ENCODE measurements around the gene RIBC2.

Gene RIBC2

DNA sequence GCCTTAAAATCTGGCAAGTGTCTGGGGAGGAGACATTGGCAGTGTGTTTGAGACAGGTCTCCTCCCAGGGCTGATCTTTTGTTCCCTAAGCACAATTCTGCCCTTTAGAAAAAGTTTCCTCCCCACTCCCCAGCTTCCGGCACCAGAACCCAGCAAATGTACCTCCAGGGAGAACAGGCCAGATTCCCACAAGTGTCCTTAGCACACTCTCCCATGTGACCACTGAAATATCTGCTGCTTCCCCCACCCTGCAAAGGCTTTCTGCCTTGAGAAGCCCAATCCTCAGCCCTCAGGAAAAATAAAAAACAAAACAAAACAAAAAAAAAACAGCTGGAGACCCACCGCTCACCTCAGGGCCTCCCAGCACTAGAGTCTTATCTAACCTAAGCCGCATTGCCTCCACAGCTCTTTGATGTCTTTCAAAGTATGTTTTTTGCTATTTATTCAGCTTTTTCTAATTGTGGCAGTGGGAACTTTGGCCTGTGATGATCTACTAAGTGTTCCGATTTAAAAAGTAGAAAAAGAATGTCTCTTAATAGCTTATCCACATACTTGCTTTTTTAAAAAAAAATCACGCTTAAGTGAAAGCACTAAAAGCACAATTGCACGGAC lies 60.2 kb downstream of the RIBC2 start:
- Histone ChIP-seq H3K27ac (ENCODE audit: low read length) (no peak overlapping the region), H3K27me3 (ENCODE audit: control insufficient read depth in 1 of 2, insufficient read depth in 2 of 2, low read length in 2 of 2) (peaks cover 0 to 3% of the 10 kb centered on the region in 2 donors), H3K36me3 (ENCODE audit: control insufficient read depth in 2 of 2, insufficient read depth in 2 of 2, low read length in 2 of 2) (no peaks in the 10 kb centered on the region), H3K4me1 (ENCODE audit: control insufficient read depth, insufficient read depth, low read length) (peaks cover 7% of the 10 kb centered on the region), H3K4me3 (ENCODE audit: low read length in 2 of 2) (no peak overlapping the region), H3K9ac (ENCODE audit: low read length in 2 of 2) (no peak overlapping the region), H3K9me3 (ENCODE audit: control insufficient read depth in 2 of 2, low read length in 2 of 2) (no peaks in the 10 kb centered on the region)

DNA sequence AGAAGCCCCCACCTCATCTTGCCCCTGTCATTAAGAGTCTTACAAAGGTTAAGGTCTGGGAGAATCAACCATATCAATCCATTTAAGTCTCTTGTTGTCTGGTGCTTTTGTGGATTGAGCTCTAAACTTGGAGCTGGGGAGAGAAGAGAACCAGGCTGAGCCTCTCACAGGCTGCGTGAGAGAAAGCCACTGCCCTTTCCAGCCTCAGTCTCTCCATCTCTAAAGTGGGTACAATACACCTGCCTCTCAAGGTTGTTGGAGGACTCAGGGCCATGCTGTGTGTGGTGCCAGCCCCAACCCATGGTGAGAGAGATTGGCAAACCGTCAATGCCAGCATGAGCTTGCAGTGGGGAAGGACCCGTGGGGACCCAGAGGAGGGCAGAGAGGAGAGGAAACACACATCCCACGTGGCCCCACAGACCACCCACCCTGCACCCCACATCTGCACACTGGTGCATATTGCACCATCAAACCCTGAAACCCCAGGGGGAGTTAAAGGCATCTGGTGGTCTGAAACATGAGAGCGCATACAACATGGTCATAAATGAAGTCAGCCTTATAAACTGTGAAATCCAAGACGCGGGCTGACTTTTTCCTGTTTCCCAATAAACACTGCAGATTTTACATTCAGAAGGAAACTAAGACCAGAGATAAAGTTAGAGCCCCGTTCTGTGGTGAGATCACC lies 61.7 kb downstream of the RIBC2 start:
- peaks cover 3% of the 10 kb centered on the region for H3K4me1 ChIP-seq (ENCODE audit: control insufficient read depth, insufficient read depth, low read length)
- H3K27ac ChIP-seq (ENCODE audit: low read length), result no peak overlapping the region
- H3K27me3 ChIP-seq (ENCODE audit: control insufficient read depth in 1 of 2, insufficient read depth in 2 of 2, low read length in 2 of 2), result peaks cover 0 to 3% of the 10 kb centered on the region in 2 donors
- H3K4me3 ChIP-seq (ENCODE audit: low read length in 2 of 2), result no peak overlapping the region
- H3K9ac ChIP-seq (ENCODE audit: low read length in 2 of 2), result no peak overlapping the region
- no peaks in the 10 kb centered on the region for H3K9me3 ChIP-seq (ENCODE audit: control insufficient read depth in 2 of 2, low read length in 2 of 2)
- H3K36me3 ChIP-seq (ENCODE audit: control insufficient read depth in 2 of 2, insufficient read depth in 2 of 2, low read length in 2 of 2), result no peaks in the 10 kb centered on the region

DNA sequence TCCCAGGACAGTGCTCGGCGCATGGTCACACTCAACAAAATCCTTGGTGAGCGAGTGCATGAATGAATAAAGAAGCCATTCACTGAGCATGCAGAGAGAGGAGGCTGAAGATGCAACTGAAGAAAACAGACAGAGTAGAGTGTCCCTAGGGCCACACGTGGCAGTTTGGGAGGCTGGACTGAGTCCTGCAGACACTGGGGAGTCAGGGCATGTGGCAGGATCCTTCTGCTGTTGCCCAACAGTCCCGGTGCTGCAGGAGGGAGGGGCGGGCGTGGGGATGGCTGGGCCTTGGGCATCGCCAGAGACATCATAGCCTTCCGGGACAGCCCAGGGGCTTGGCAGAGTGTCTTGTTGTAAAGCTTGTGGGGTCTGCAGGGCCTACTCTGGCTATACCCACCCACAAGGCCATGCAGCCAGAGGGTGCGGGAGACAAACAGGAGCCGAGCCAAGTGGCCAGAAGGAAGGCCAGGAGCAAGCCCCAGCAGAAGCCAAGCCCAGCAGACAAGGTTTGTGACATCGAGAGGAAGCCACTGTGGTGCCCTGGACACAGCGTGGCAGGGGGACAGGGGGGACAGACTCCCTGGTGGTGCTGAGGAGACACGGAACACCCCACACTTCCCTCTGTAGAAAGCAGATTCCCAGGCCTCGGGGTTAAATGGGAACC lies 62.5 kb downstream of the RIBC2 start:
- no peak overlapping the region for H3K4me3 ChIP-seq (ENCODE audit: low read length in 2 of 2)
- no peaks in the 10 kb centered on the region for H3K9me3 ChIP-seq (ENCODE audit: control insufficient read depth in 2 of 2, low read length in 2 of 2)
- no peak overlapping the region for H3K9ac ChIP-seq (ENCODE audit: low read length in 2 of 2)
- no peak overlapping the region for H3K27ac ChIP-seq (ENCODE audit: low read length)
- H3K27me3 ChIP-seq (ENCODE audit: control insufficient read depth in 1 of 2, insufficient read depth in 2 of 2, low read length in 2 of 2), result peaks cover 0 to 3% of the 10 kb centered on the region in 2 donors
- H3K4me1 ChIP-seq (ENCODE audit: control insufficient read depth, insufficient read depth, low read length), result peaks cover 3% of the 10 kb centered on the region
- H3K36me3 ChIP-seq (ENCODE audit: control insufficient read depth in 2 of 2, insufficient read depth in 2 of 2, low read length in 2 of 2), result no peaks in the 10 kb centered on the region

- H3K9ac ChIP-seq (ENCODE audit: low read length in 2 of 2), result no peak overlapping the region
- H3K4me1 ChIP-seq (ENCODE audit: control insufficient read depth, insufficient read depth, low read length), result peaks cover 3% of the 10 kb centered on the region
- H3K36me3 ChIP-seq (ENCODE audit: control insufficient read depth in 2 of 2, insufficient read depth in 2 of 2, low read length in 2 of 2), result no peaks in the 10 kb centered on the region
- H3K4me3 ChIP-seq (ENCODE audit: low read length in 2 of 2), result no peak overlapping the region
- H3K27me3 ChIP-seq (ENCODE audit: control insufficient read depth in 1 of 2, insufficient read depth in 2 of 2, low read length in 2 of 2), result peaks cover 0 to 3% of the 10 kb centered on the region in 2 donors
- H3K9me3 ChIP-seq (ENCODE audit: control insufficient read depth in 2 of 2, low read length in 2 of 2), result no peaks in the 10 kb centered on the region
- H3K27ac ChIP-seq (ENCODE audit: low read length), result no peak overlapping the region
These were observed 63.3 kb downstream of the RIBC2 start for GRCh38 chr22:45476814-45477213.

GRCh38 chr22:45477366-45478107 lies 64.0 kb downstream of the RIBC2 start:
- H3K27ac ChIP-seq (ENCODE audit: low read length), result no peak overlapping the region
- no peaks in the 10 kb centered on the region for H3K36me3 ChIP-seq (ENCODE audit: control insufficient read depth in 2 of 2, insufficient read depth in 2 of 2, low read length in 2 of 2)
- H3K27me3 ChIP-seq (ENCODE audit: control insufficient read depth in 1 of 2, insufficient read depth in 2 of 2, low read length in 2 of 2), result peaks cover 0 to 3% of the 10 kb centered on the region in 2 donors
- no peak overlapping the region for H3K9ac ChIP-seq (ENCODE audit: low read length in 2 of 2)
- no peak overlapping the region for H3K4me3 ChIP-seq (ENCODE audit: low read length in 2 of 2)
- H3K9me3 ChIP-seq (ENCODE audit: control insufficient read depth in 2 of 2, low read length in 2 of 2), result no peaks in the 10 kb centered on the region
- peaks cover 3% of the 10 kb centered on the region for H3K4me1 ChIP-seq (ENCODE audit: control insufficient read depth, insufficient read depth, low read length)

- no peaks in the 10 kb centered on the region for H3K9me3 ChIP-seq (ENCODE audit: control insufficient read depth in 2 of 2, low read length in 2 of 2)
- H3K4me1 ChIP-seq (ENCODE audit: control insufficient read depth, insufficient read depth, low read length), result peaks cover 3% of the 10 kb centered on the region
- no peak overlapping the region for H3K27ac ChIP-seq (ENCODE audit: low read length)
- H3K4me3 ChIP-seq (ENCODE audit: low read length in 2 of 2), result no peak overlapping the region
- H3K27me3 ChIP-seq (ENCODE audit: control insufficient read depth in 1 of 2, insufficient read depth in 2 of 2, low read length in 2 of 2), result peaks cover 0 to 3% of the 10 kb centered on the region in 2 donors
- no peaks in the 10 kb centered on the region for H3K36me3 ChIP-seq (ENCODE audit: control insufficient read depth in 2 of 2, insufficient read depth in 2 of 2, low read length in 2 of 2)
- H3K9ac ChIP-seq (ENCODE audit: low read length in 2 of 2), result no peak overlapping the region
These were observed 64.7 kb downstream of the RIBC2 start for GRCh38 chr22:45478108-45478771.

GRCh38 chr22:45480717-45481116 lies 67.2 kb downstream of the RIBC2 start:
- no peak overlapping the region for H3K9ac ChIP-seq (ENCODE audit: low read length in 2 of 2)
- peaks cover 2% of the 10 kb centered on the region for H3K4me1 ChIP-seq (ENCODE audit: control insufficient read depth, insufficient read depth, low read length)
- H3K4me3 ChIP-seq (ENCODE audit: low read length in 2 of 2), result no peak overlapping the region
- peaks cover 0 to 3% of the 10 kb centered on the region in 2 donors for H3K27me3 ChIP-seq (ENCODE audit: control insufficient read depth in 1 of 2, insufficient read depth in 2 of 2, low read length in 2 of 2)
- no peak overlapping the region for H3K27ac ChIP-seq (ENCODE audit: low read length)
- H3K9me3 ChIP-seq (ENCODE audit: control insufficient read depth in 2 of 2, low read length in 2 of 2), result no peaks in the 10 kb centered on the region
- no peaks in the 10 kb centered on the region for H3K36me3 ChIP-seq (ENCODE audit: control insufficient read depth in 2 of 2, insufficient read depth in 2 of 2, low read length in 2 of 2)

DNA sequence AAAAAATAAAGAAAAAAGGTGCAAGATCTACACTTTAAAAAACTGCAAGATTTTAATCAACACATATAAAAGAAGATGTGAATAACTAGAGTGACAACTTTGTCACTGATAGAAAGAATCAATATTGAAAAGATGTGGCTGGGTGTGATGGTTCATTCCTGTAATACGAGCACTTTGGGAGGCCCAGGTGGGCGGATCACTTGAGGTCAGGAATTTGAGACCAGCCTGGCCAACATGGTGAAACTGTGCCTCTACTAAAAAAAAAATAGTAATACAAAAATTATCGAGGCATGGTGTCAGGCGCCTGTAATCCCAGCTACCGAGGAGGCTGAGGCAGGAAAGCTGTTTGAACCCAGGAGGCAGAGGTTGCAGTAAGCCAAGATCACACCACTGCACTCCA lies 68.2 kb downstream of the RIBC2 start:
- no peaks in the 10 kb centered on the region for H3K36me3 ChIP-seq (ENCODE audit: control insufficient read depth in 2 of 2, insufficient read depth in 2 of 2, low read length in 2 of 2)
- no peaks in the 10 kb centered on the region for H3K9me3 ChIP-seq (ENCODE audit: control insufficient read depth in 2 of 2, low read length in 2 of 2)
- H3K27me3 ChIP-seq (ENCODE audit: control insufficient read depth in 1 of 2, insufficient read depth in 2 of 2, low read length in 2 of 2), result no peaks in the 10 kb centered on the region
- H3K4me1 ChIP-seq (ENCODE audit: control insufficient read depth, insufficient read depth, low read length), result no peaks in the 10 kb centered on the region
- H3K27ac ChIP-seq (ENCODE audit: low read length), result no peak overlapping the region
- H3K9ac ChIP-seq (ENCODE audit: low read length in 2 of 2), result no peak overlapping the region
- no peak overlapping the region for H3K4me3 ChIP-seq (ENCODE audit: low read length in 2 of 2)
